Mucosa of stomach (tissue), 1 donor: ENCODE data around the gene WHRN.

ENCODE experiments used
- H3K27me3 ChIP-seq: one replicate; pipeline ENCODE4 v1.7.0; 2013; ENCODE audit warnings: mild to moderate bottlenecking, low read length; ENCODE audit not compliant: control insufficient read depth, insufficient read depth
- H3K36me3 ChIP-seq: one replicate; pipeline ENCODE4 v1.7.0; 2013; ENCODE audit warnings: low read length; ENCODE audit not compliant: control insufficient read depth, insufficient read depth
- H3K4me1 ChIP-seq: one replicate; pipeline ENCODE4 v1.7.0; 2013; ENCODE audit warnings: mild to moderate bottlenecking, low read length; ENCODE audit not compliant: control insufficient read depth, insufficient read depth
- H3K4me3 ChIP-seq: one replicate; pipeline ENCODE4 v1.7.0; 2013; ENCODE audit warnings: low read length
- H3K9ac ChIP-seq: one replicate; pipeline ENCODE4 v1.7.0; 2013; ENCODE audit warnings: mild to moderate bottlenecking, low read length, moderate library complexity
- H3K9me3 ChIP-seq: one replicate; pipeline ENCODE4 v1.7.0; 2013; ENCODE audit warnings: mild to moderate bottlenecking, low read length, moderate library complexity; ENCODE audit not compliant: control insufficient read depth
- donor health status: Pancreatic carcinoma.

WHRN gene

GRCh38 chr9:114486205-114486963 is 18.9 kb downstream of the WHRN start:
- H3K36me3 ChIP-seq: no peaks in the 10 kb centered on the region
- H3K4me3 ChIP-seq: no peak overlapping the region
- no peaks in the 10 kb centered on the region for H3K27me3 ChIP-seq
- no peak overlapping the region for H3K9ac ChIP-seq
- no peaks in the 10 kb centered on the region for H3K9me3 ChIP-seq
- H3K4me1 ChIP-seq: peaks cover 5% of the 10 kb centered on the region

DNA sequence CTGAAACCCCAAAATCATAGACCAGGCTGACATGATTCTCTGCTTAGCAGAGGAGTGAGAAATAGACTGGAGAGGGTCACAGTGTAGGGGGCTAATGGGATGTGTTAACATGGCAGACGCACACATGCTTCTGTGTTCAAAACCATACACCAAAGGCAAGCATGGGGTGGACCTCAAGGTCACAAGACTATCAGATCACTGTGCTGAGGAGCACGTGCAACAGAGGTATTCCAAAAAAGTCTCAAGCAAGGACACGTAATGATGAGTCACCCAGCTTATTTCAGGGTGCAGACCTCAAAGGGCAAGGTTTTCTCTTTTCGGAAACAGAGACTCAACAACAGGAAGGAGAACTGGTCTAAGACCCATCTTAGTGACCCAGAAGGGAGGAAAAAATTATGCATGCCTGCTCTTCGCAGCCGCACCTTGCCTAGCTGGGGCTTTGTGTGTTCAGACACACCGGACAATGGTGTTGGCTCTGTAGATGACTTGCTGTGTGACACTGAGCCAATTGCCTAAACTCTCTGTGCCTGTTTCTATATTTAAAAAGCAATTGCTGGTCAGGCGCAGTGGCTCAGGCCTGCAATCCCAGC is 20.3 kb downstream of the WHRN start:
- H3K4me1 ChIP-seq: peaks cover 5% of the 10 kb centered on the region
- H3K36me3 ChIP-seq: no peaks in the 10 kb centered on the region
- H3K4me3 ChIP-seq: no peak overlapping the region
- no peak overlapping the region for H3K9ac ChIP-seq
- H3K27me3 ChIP-seq: no peaks in the 10 kb centered on the region
- H3K9me3 ChIP-seq: no peaks in the 10 kb centered on the region

DNA sequence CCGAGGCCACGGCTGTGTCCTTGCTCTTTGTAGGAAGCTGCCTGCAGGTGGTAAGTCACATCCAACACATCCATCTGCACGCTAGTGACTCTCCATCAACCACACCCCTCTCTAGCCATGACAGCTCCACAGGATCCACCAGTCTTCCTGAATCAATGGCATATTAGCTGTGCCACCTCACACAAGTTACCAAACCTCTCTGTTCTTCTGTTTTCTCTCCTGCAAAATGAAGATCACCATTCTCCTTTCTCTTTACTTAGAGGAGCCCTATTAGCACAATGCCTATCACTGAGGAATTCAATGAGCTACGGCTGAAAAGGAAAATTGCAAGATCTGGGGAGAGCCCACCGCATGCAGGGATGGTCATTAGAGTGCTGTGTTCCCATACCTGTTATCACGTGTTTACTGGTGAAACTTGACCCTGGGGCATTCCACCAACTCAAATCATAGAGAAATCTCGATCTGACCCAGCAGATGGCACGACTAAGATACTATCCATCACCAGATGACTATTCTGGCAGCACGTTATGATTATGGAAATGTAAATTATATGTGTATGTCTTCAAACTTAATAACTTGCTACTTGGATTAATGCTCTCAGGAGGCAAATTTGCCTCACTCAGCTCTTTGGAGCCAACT is 20.9 kb downstream of the WHRN start:
- Histone ChIP-seq H3K9ac (no peak overlapping the region), H3K36me3 (no peaks in the 10 kb centered on the region), H3K9me3 (no peaks in the 10 kb centered on the region), H3K4me3 (no peak overlapping the region), H3K4me1 (peaks cover 5% of the 10 kb centered on the region), H3K27me3 (no peaks in the 10 kb centered on the region)

DNA sequence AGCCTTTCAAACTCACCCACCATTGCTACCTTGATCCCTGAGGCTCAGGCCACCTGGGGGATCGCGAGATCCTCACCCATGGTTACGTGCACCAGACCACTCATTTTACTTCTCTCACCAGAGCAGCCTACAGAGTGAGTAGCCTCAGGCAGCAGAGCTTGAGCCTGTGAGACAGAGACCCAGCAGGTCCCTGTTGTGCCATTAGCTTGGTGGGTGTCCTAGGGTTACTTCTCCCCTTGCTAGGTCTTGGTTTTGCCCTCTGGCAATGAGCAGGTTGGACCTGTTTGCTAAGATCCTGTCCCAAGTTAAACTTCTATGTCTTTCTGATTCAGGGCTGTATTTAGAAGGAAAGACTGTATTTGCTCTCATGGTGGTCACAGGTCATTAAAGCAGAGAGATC is 21.8 kb downstream of the WHRN start:
- no peaks in the 10 kb centered on the region for H3K27me3 ChIP-seq

DNA sequence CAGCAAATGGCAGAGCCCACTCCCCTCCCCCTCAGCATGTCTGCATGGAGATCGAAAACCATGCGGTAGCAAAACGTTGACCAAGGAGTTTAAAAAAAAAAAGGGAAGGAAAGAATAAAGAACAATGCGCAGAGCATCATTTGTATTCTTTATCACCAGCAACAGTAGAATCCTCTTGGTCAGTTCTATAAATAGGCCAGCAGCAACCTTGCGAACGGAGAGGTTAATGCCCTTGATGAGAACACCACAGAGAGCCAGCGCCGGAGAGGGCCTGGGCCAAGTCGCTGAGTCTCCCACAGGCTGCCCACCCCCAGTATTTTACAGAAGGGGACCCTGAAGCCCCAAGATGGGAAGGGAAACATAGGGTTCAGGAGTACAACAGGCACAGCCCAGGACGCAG is 22.7 kb downstream of the WHRN start:
- no peak overlapping the region for H3K9ac ChIP-seq
- H3K4me3 ChIP-seq: no peak overlapping the region
- no peaks in the 10 kb centered on the region for H3K36me3 ChIP-seq
- H3K4me1 ChIP-seq: peaks cover 2% of the 10 kb centered on the region
- no peaks in the 10 kb centered on the region for H3K27me3 ChIP-seq
- H3K9me3 ChIP-seq: no peaks in the 10 kb centered on the region

More for the DNA sequence above, 21.8 kb downstream of the WHRN start:
- Histone ChIP-seq H3K9ac (no peak overlapping the region), H3K4me1 (peaks cover 5% of the 10 kb centered on the region), H3K9me3 (no peaks in the 10 kb centered on the region), H3K4me3 (no peak overlapping the region), H3K36me3 (no peaks in the 10 kb centered on the region)

DNA sequence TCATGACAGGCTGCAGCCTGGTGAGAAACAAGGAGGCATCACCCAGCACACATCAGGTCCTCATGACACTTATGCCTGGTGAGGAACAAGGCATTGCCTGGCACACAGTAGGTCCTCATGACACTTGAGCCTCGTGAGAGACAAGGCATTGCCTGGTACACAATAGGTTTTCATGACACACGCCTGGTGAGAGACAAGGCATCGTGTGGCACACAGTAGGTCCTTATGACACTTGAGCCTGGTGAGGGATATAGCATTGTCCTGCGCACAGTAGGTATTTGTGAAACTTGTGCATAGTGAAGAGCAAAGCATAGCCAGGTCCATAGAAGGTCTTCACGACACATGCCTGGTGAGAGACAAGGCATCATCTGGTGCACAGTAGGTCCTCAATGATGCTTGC is 23.5 kb downstream of the WHRN start:
- Histone ChIP-seq H3K9ac (no peak overlapping the region), H3K4me3 (no peak overlapping the region), H3K4me1 (peaks cover 5% of the 10 kb centered on the region)

DNA sequence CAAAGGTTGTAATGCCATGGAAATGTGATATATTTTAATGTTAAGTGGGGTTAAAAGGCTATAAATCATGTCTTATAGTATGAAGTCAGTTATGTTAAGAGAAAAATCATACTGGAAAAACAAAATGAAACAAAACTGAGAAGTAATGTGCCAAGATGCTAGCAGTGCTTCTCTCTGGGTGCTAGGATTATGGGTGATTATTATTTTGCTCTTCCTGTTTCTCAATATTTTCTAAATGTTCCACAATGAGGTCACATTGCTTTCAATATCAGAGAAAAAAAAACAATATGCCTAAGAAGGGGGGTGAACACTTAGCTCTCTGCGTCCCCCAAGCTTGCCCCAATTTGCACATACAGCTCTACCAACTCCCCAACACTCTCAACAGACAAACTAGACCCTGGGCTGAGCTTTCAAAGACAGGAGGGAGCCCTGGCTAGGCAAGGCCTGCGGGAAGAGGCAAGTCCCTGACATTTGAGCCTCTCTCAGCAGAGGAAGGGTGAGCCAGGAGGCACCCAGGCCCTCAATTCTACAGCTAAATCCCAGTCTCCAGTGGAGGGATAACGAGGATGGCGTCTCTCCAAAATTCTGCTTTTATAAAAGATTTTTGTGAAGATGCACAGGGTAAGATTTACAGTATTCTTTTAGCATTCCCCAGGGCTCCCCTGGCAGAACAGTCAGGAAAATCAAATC is 24.4 kb downstream of the WHRN start:
- Histone ChIP-seq H3K9ac (no peak overlapping the region), H3K4me3 (no peak overlapping the region), H3K4me1 (peaks cover 8% of the 10 kb centered on the region), H3K36me3 (no peaks in the 10 kb centered on the region), H3K9me3 (no peaks in the 10 kb centered on the region), H3K27me3 (no peaks in the 10 kb centered on the region)

More for the DNA sequence above, 23.5 kb downstream of the WHRN start:
- Histone ChIP-seq H3K36me3 (no peaks in the 10 kb centered on the region), H3K27me3 (no peaks in the 10 kb centered on the region), H3K9me3 (no peaks in the 10 kb centered on the region)

- H3K27me3 ChIP-seq: no peaks in the 10 kb centered on the region
- no peaks in the 10 kb centered on the region for H3K36me3 ChIP-seq
- peaks cover 8% of the 10 kb centered on the region for H3K4me1 ChIP-seq
- no peak overlapping the region for H3K4me3 ChIP-seq
- no peaks in the 10 kb centered on the region for H3K9me3 ChIP-seq
- H3K9ac ChIP-seq: no peak overlapping the region
Measured at GRCh38 chr9:114478871-114479270, 26.4 kb downstream of the WHRN start.

DNA sequence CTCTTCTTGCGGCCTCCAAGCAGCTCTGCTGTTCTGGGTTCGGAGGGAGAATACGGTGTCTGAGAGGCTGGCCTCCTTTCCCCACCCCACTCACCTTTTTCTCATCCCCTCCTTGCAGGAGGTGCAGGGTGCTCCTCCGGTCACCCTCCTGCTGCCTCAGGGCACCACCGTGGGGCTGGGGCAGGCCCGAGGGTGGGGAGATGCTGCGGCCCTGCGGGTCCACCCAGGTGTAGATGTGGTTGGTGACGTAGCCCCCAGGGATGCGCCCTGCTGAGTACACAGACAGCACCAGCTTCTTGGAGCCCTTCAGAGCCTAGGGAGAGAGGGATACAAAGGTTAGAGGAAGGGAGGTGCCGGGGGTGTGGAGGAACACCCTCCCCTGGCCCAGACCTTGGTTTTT is 26.8 kb downstream of the WHRN start:
- Histone ChIP-seq H3K4me1 (peaks cover 8% of the 10 kb centered on the region), H3K27me3 (no peaks in the 10 kb centered on the region), H3K4me3 (no peak overlapping the region), H3K9ac (no peak overlapping the region), H3K9me3 (no peaks in the 10 kb centered on the region), H3K36me3 (no peaks in the 10 kb centered on the region)

DNA sequence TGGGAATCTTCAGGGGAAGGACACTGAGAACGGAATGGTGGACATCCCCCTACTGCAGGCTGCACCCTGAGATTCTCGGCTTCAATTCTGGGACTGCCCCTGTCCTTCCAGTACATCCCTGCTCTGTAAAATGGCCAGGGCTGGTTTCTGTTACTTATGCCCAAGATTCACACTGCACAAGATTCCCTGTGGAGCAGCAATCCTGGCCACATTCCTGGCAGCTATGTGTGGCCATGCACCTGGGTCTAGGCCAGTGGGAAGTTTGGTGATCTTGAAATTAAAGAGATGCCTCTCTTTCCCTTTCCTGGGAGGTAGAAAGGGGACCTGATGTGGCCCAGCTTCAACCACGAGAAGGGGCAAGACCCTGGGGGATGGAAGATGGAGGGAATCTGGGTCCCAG is 27.6 kb downstream of the WHRN start:
- Histone ChIP-seq H3K36me3 (no peaks in the 10 kb centered on the region), H3K4me3 (no peak overlapping the region), H3K9ac (no peak overlapping the region), H3K4me1 (peaks cover 8% of the 10 kb centered on the region), H3K27me3 (no peaks in the 10 kb centered on the region), H3K9me3 (no peaks in the 10 kb centered on the region)

- no peak overlapping the region for H3K4me3 ChIP-seq
- no peaks in the 10 kb centered on the region for H3K27me3 ChIP-seq
- no peak overlapping the region for H3K9ac ChIP-seq
- no peaks in the 10 kb centered on the region for H3K36me3 ChIP-seq
- H3K9me3 ChIP-seq: no peaks in the 10 kb centered on the region
- peaks cover 8% of the 10 kb centered on the region for H3K4me1 ChIP-seq
Measured at GRCh38 chr9:114476891-114477469, 28.3 kb downstream of the WHRN start.
